ENCODE data around the gene ERCC8. TPM values are rescaled to one million over a fixed set of nuclear protein-coding genes. Genes with fewer than 3 reads are reported as not detected.
A peak's percentile ranks its signal among the peaks of the same experiment; 100 is the strongest.

Gene ERCC8
- total RNA-seq, 1 experiment from 2014 or later = 11.4 TPM

- Histone ChIP-seq H3K9me3 (no peaks in the 10 kb centered on the region; the same call in 1 of the 2 replicates), H3K27me3 (no peaks in the 10 kb centered on the region), H3K36me3 (peaks cover 6% of the 10 kb centered on the region), H3K4me3 (no peak overlapping the region)
- DNase-seq = no peak
These were observed 3.9 kb upstream of the ERCC8 start for GRCh38 chr5:60948738-60949137.

GRCh38 chr5:60945813-60946187, 930 bp upstream of the ERCC8 start:
- peak; percentile 36 for DNase-seq
- H3K4me3 ChIP-seq = peak overlapping the region; percentile 74
- peaks cover 11% of the 10 kb centered on the region for H3K36me3 ChIP-seq
- H3K9me3 ChIP-seq = peaks cover 4% of the 10 kb centered on the region; the same call in 1 of the 2 replicates
- H3K27me3 ChIP-seq = no peaks in the 10 kb centered on the region

GRCh38 chr5:60943624-60944023, 1.2 kb downstream of the ERCC8 start:
- no peak for DNase-seq

GRCh38 chr5:60929024-60929423, 15.8 kb downstream of the ERCC8 start:
- Histone ChIP-seq H3K9me3 (no peaks in the 10 kb centered on the region), H3K27me3 (no peaks in the 10 kb centered on the region), H3K4me3 (no peak overlapping the region), H3K36me3 (peaks cover 9% of the 10 kb centered on the region)
- DNase-seq = no peak

More at GRCh38 chr5:60943624-60944023, 1.2 kb downstream of the ERCC8 start:
- Histone ChIP-seq H3K27me3 (no peaks in the 10 kb centered on the region), H3K9me3 (peaks cover 7% of the 10 kb centered on the region), H3K36me3 (peaks cover 28% of the 10 kb centered on the region), H3K4me3 (peak overlapping the region; percentile 74)

- Histone ChIP-seq H3K4me3 (no peak overlapping the region), H3K9me3 (no peaks in the 10 kb centered on the region), H3K36me3 (peaks cover 9% of the 10 kb centered on the region), H3K27me3 (no peaks in the 10 kb centered on the region)
- DNase-seq = no peak
These were observed 17.4 kb downstream of the ERCC8 start for GRCh38 chr5:60927450-60927849.

GRCh38 chr5:60918466-60918865, 26.4 kb downstream of the ERCC8 start:
- DNase-seq = no peak
- Histone ChIP-seq H3K9me3 (no peaks in the 10 kb centered on the region), H3K4me3 (no peak overlapping the region), H3K36me3 (peaks cover 7% of the 10 kb centered on the region; the same call in 1 of the 2 replicates), H3K27me3 (no peaks in the 10 kb centered on the region)

GRCh38 chr5:60916646-60917045, 28.2 kb downstream of the ERCC8 start:
- Histone ChIP-seq H3K36me3 (peaks cover 5% of the 10 kb centered on the region; the same call in 1 of the 2 replicates), H3K27me3 (no peaks in the 10 kb centered on the region), H3K9me3 (no peaks in the 10 kb centered on the region), H3K4me3 (no peak overlapping the region)
- DNase-seq = no peak

- H3K36me3 ChIP-seq = peaks cover 3% of the 10 kb centered on the region
- H3K4me3 ChIP-seq = no peak overlapping the region
- H3K27me3 ChIP-seq = no peaks in the 10 kb centered on the region
- DNase-seq = no peak
- H3K9me3 ChIP-seq = no peaks in the 10 kb centered on the region
These were observed 41.5 kb downstream of the ERCC8 start for GRCh38 chr5:60903356-60903755.

GRCh38 chr5:60896991-60897390, 47.9 kb downstream of the ERCC8 start:
- no peaks in the 10 kb centered on the region for H3K9me3 ChIP-seq
- H3K4me3 ChIP-seq = no peak overlapping the region
- peaks cover 14% of the 10 kb centered on the region for H3K36me3 ChIP-seq
- no peaks in the 10 kb centered on the region for H3K27me3 ChIP-seq
- no peak for DNase-seq

GRCh38 chr5:60893521-60893920, 51.3 kb downstream of the ERCC8 start:
- no peak overlapping the region for H3K4me3 ChIP-seq
- H3K9me3 ChIP-seq = no peaks in the 10 kb centered on the region
- DNase-seq = no peak
- H3K36me3 ChIP-seq = peaks cover 12% of the 10 kb centered on the region; the same call in 1 of the 2 replicates
- H3K27me3 ChIP-seq = no peaks in the 10 kb centered on the region

GRCh38 chr5:60891667-60892066, 53.2 kb downstream of the ERCC8 start:
- Histone ChIP-seq H3K27me3 (no peaks in the 10 kb centered on the region), H3K9me3 (no peaks in the 10 kb centered on the region)

GRCh38 chr5:60888359-60889061, 56.4 kb downstream of the ERCC8 start:
- H3K27me3 ChIP-seq = no peaks in the 10 kb centered on the region
- DNase-seq = no peak
- no peak overlapping the region for H3K4me3 ChIP-seq
- H3K36me3 ChIP-seq = no peaks in the 10 kb centered on the region; the same call in 1 of the 2 replicates
- no peaks in the 10 kb centered on the region for H3K9me3 ChIP-seq

More at GRCh38 chr5:60891667-60892066, 53.2 kb downstream of the ERCC8 start:
- no peak for DNase-seq
- H3K36me3 ChIP-seq = peaks cover 3% of the 10 kb centered on the region; the same call in 1 of the 2 replicates
- no peak overlapping the region for H3K4me3 ChIP-seq

GRCh38 chr5:60887746-60888145, 57.1 kb downstream of the ERCC8 start:
- no peak overlapping the region for H3K4me3 ChIP-seq
- H3K27me3 ChIP-seq = no peaks in the 10 kb centered on the region
- H3K9me3 ChIP-seq = no peaks in the 10 kb centered on the region
- DNase-seq = no peak
- peaks cover 5% of the 10 kb centered on the region; the same call in 1 of the 2 replicates for H3K36me3 ChIP-seq

- Histone ChIP-seq H3K27me3 (no peaks in the 10 kb centered on the region), H3K9me3 (no peaks in the 10 kb centered on the region), H3K4me3 (no peak overlapping the region), H3K36me3 (peaks cover 6% of the 10 kb centered on the region; the same call in 1 of the 2 replicates)
- no peak for DNase-seq
These were observed 57.8 kb downstream of the ERCC8 start for GRCh38 chr5:60887096-60887495.

- Histone ChIP-seq H3K9me3 (no peaks in the 10 kb centered on the region), H3K36me3 (peaks cover 6% of the 10 kb centered on the region; the same call in 1 of the 2 replicates), H3K27me3 (no peaks in the 10 kb centered on the region), H3K4me3 (no peak overlapping the region)
- DNase-seq = no peak
These were observed 58.7 kb downstream of the ERCC8 start for GRCh38 chr5:60886158-60886557.

GRCh38 chr5:60883229-60883628, 61.6 kb downstream of the ERCC8 start:
- H3K36me3 ChIP-seq = peaks cover 6% of the 10 kb centered on the region; the same call in 1 of the 2 replicates
- no peaks in the 10 kb centered on the region; the same call in 1 of the 2 replicates for H3K9me3 ChIP-seq
- no peak overlapping the region for H3K4me3 ChIP-seq
- H3K27me3 ChIP-seq = no peaks in the 10 kb centered on the region
- no peak for DNase-seq

GRCh38 chr5:60872892-60873291, 72.0 kb downstream of the ERCC8 start:
- no peaks in the 10 kb centered on the region for H3K36me3 ChIP-seq
- peaks cover 8% of the 10 kb centered on the region; the same call in 1 of the 2 replicates for H3K9me3 ChIP-seq
- H3K4me3 ChIP-seq = no peak overlapping the region
- DNase-seq = no peak
- H3K27me3 ChIP-seq = no peaks in the 10 kb centered on the region

- Histone ChIP-seq H3K27me3 (no peaks in the 10 kb centered on the region), H3K36me3 (no peaks in the 10 kb centered on the region), H3K9me3 (peaks cover 8% of the 10 kb centered on the region; the same call in 1 of the 2 replicates), H3K4me3 (no peak overlapping the region)
- no peak for DNase-seq
These were observed 74.0 kb downstream of the ERCC8 start for GRCh38 chr5:60870857-60871256.
